Liver (tissue), 9 donors: ENCODE measurements around the gene ADAP1. TPM values are rescaled to one million over a fixed set of nuclear protein-coding genes. Genes with fewer than 3 reads are reported as not detected.

ENCODE experiments used
- DNase-seq: peaks from one replicate; pipeline ENCODE4 v3.0.0-alpha.2; 2017; ENCODE audit warnings: low spot score
- H3K27ac ChIP-seq, 2 donors: one replicate each; pipeline ENCODE4 v1.7.0; 2013; ENCODE audit warnings: inconsistent platforms in 2 of 2, low read length in 2 of 2, control low read depth in 1 of 2, low read depth in 1 of 2, mild to moderate bottlenecking in 1 of 2
- H3K27me3 ChIP-seq, 4 donors: one replicate each; pipeline versions ENCODE4 v1.6.1 to v1.7.0; 2013; ENCODE audit warnings: low read length in 3 of 4, inconsistent platforms in 1 of 4, mild to moderate bottlenecking in 1 of 4, moderate library complexity in 1 of 4; ENCODE audit not compliant: control insufficient read depth in 4 of 4, insufficient read depth in 4 of 4
- H3K36me3 ChIP-seq, 4 donors: one replicate each; pipeline versions ENCODE4 v1.6.1 to v1.7.0; 2013; ENCODE audit warnings: low read length in 3 of 4, mild to moderate bottlenecking in 3 of 4, low read depth in 1 of 4, moderate library complexity in 1 of 4; ENCODE audit not compliant: control insufficient read depth in 4 of 4, insufficient read depth in 3 of 4
- H3K4me1 ChIP-seq, 4 donors: one replicate each; pipeline versions ENCODE4 v1.6.1 to v1.7.0; 2013; ENCODE audit warnings: low read length in 3 of 4, mild to moderate bottlenecking in 3 of 4, moderate library complexity in 1 of 4; ENCODE audit not compliant: control insufficient read depth in 4 of 4, insufficient read depth in 4 of 4
- H3K4me3 ChIP-seq, 3 donors: one replicate each; pipeline versions ENCODE4 v1.6.1 to v1.7.0; 2013; ENCODE audit warnings: low read length in 3 of 3, control low read depth in 1 of 3, low read depth in 1 of 3, mild to moderate bottlenecking in 1 of 3
- H3K9ac ChIP-seq, 2 donors: one replicate each; pipeline ENCODE4 v1.7.0; 2013; ENCODE audit warnings: low read length in 2 of 2, mild to moderate bottlenecking in 2 of 2, moderate library complexity in 2 of 2, control low read depth in 1 of 2, low read depth in 1 of 2
- H3K9me3 ChIP-seq, 4 donors: one replicate each; pipeline versions ENCODE4 v1.6.1 to v1.7.0; 2013; ENCODE audit warnings: low read length in 3 of 4; ENCODE audit not compliant: control insufficient read depth in 4 of 4
- EGR1 ChIP-seq, 2 donors: IDR thresholded peaks; 2 replicates each; pipeline ENCODE4 v1.6.1; 2016 to 2018; ENCODE audit warnings: antibody characterized with exemption in 2 of 2, low read depth in 2 of 2
- FOXA1 ChIP-seq: IDR thresholded peaks from 2 replicates; pipeline ENCODE4 v1.6.1; 2016; ENCODE audit warnings: antibody characterized with exemption
- FOXA2 ChIP-seq: IDR thresholded peaks from 2 replicates; pipeline ENCODE4 v1.6.1; 2016; ENCODE audit warnings: antibody characterized with exemption
- GABPA ChIP-seq, 2 donors: IDR thresholded peaks in 1 of 2; conservative IDR thresholded peaks in 1 of 2; 2 replicates each; pipeline ENCODE4 v1.6.1; 2016; ENCODE audit warnings: antibody characterized with exemption in 2 of 2, mild to moderate bottlenecking in 1 of 2, moderate library complexity in 1 of 2
- HNF4A ChIP-seq, 2 donors: conservative IDR thresholded peaks; 2 replicates each; pipeline ENCODE4 v1.6.1; 2016; ENCODE audit warnings: antibody characterized with exemption in 2 of 2, mild to moderate bottlenecking in 2 of 2
- HNF4G ChIP-seq: IDR thresholded peaks from 2 replicates; pipeline ENCODE4 v1.6.1; 2016; ENCODE audit warnings: antibody characterized with exemption
- JUND ChIP-seq, 2 donors: IDR thresholded peaks; 2 replicates each; pipeline ENCODE4 v1.6.1; 2016; ENCODE audit warnings: antibody characterized with exemption in 2 of 2
- NR2F2 ChIP-seq: IDR thresholded peaks from 2 replicates; pipeline ENCODE4 v1.6.1; 2016; ENCODE audit warnings: antibody characterized with exemption
- RAD21 ChIP-seq, 2 donors: IDR thresholded peaks; 2 replicates each; pipeline ENCODE4 v1.6.1; 2016; ENCODE audit warnings: antibody characterized with exemption in 2 of 2, mild to moderate bottlenecking in 2 of 2
- SP1 ChIP-seq: IDR thresholded peaks from 2 replicates; pipeline ENCODE4 v1.6.1; 2018; ENCODE audit warnings: antibody characterized with exemption, mild to moderate bottlenecking
- TAF1 ChIP-seq: conservative IDR thresholded peaks from 2 replicates; pipeline ENCODE4 v1.6.1; 2016; ENCODE audit warnings: antibody characterized with exemption, mild to moderate bottlenecking
- YY1 ChIP-seq: IDR thresholded peaks from 2 replicates; pipeline ENCODE4 v1.6.1; 2016; ENCODE audit warnings: antibody characterized with exemption, mild to moderate bottlenecking
- WGBS: extraction: QIAGEN DNeasy Blood & Tissue Kit; methylation state at CpG from one replicate; pipeline ENCODE4 v1.1.7; 2013; 5-methylcytosine and 5-hydroxymethylcytosine counted together
- polyA plus RNA-seq, 2 donors: library from polyadenylated mRNA; stranded (reverse) in 1 of 2; unstranded in 1 of 2; fragments of 200-250 nt in 1 of 2; fragments of >200 nt in 1 of 2; fragmentation: Nextera tagmentation in 1 of 2; extraction: Ambion mirVana in 1 of 2; gene quantifications; one replicate each; pipeline versions ENCODE4 v1.2.1 to v1.2.3, GENCODE V29; 2013 to 2015
- total RNA-seq, 2 donors: library from RNA; depleted of rRNA; stranded (reverse); fragments of >200 nt; gene quantifications; one replicate each; pipeline ENCODE4 v1.2.3, GENCODE V29; 2014
- TF ChIP-seq, protein P1 (sequence below): IDR thresholded peaks from 2 replicates; pipeline ENCODE4 v1.6.1; 2016; ENCODE audit warnings: antibody characterized with exemption
- TF ChIP-seq, protein P2 (sequence below): IDR thresholded peaks from 2 replicates; pipeline ENCODE4 v1.6.1; 2016; ENCODE audit warnings: antibody characterized with exemption
- TF ChIP-seq, protein P3 (sequence below): fragments of 150-350 bp; IDR thresholded peaks from 2 replicates; pipeline ENCODE4 v1.5.1; 2017; ENCODE audit warnings: improper control_type of control experiment, low read depth, low read length; ENCODE audit not compliant: missing input control
- TF ChIP-seq, protein P4 (sequence below): IDR thresholded peaks from 2 replicates; pipeline ENCODE4 v1.6.1; 2016; ENCODE audit warnings: antibody characterized with exemption
- TF ChIP-seq, protein P5 (sequence below): IDR thresholded peaks from 2 replicates; pipeline ENCODE4 v1.6.1; 2016; ENCODE audit warnings: antibody characterized with exemption, mild to moderate bottlenecking
- donor health status: healthy.
- donor health status: healthy.
- donor health status: healthy.
- donor health status: healthy.
- donor health status: healthy.

The ADAP1 gene
- total and polyA plus RNA-seq, 4 donors, result 0.46 to 3.7 (median 2.7) TPM

DNA sequence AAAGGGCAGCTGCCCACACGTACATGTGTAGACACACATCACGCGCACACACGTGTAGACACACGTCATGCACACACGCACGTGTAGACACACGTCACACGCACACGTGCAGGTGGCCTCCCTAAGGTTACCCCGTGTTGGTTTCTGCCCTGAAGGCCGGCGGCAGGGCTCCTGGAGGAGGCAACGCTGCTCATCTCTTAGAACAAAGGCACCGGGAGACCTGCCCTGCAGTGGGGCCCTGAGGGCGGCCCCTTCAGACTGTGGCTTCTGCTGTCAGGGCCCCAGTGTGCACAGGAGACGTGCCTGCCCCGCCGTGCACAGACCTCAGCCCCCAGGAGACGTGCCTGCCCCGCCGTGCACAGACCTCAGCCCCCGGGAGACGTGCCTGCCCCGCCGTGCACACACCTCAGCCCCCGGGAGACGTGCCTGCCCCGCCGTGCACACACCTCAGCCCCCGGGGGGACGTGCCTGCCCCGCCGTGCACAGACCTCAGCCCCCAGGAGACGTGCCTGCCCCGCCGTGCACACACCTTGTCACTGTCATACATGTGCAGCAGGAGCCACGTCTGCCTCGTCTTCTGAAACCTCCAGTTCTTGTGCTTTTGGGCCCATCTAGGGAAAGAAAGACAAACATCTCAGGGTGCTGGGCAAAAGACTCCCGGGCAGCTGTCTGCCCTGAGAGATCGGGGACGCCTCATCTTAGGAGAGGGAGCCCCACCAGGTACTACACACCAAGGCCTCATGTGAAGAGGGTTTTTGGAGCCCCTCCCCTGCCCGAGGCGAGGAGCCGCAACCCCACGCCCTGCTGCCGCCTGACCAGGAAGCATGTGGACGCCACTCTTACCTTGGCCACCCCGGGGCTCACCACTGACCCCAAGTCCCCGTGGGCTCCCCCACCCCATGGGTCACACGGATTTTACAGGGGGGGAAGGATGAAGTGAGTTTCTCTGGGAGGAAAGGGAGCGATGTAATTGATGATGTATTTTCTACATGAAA is 45.8 kb upstream of the ADAP1 start:
- whole genome bisulfite sequencing, result 93% methylated on average over 52 of the region's 52 CpGs
- no peak for DNase-seq
- TF ChIP-seq JUND (IDR thresholded peaks at IDR 0.05) (no peak), HNF4A (conservative IDR thresholded peaks at IDR 0.05) (no peak), TAF1 (no peak), GABPA (IDR thresholded peaks at IDR 0.05 in 1 of 2, conservative IDR thresholded peaks at IDR 0.05 in 1 of 2) (no peak), NR2F2 (no peak), HNF4G (no peak), EGR1 (IDR thresholded peaks at IDR 0.05; ENCODE audit: low read depth in 2 of 2) (no peak), FOXA1 (no peak), SP1 (no peak), YY1 (no peak), FOXA2 (no peak), RAD21 (IDR thresholded peaks at IDR 0.05) (no peak)
- TF ChIP-seq, protein P1, sequence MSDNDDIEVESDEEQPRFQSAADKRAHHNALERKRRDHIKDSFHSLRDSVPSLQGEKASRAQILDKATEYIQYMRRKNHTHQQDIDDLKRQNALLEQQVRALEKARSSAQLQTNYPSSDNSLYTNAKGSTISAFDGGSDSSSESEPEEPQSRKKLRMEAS, result no peak
- TF ChIP-seq, protein P2, sequence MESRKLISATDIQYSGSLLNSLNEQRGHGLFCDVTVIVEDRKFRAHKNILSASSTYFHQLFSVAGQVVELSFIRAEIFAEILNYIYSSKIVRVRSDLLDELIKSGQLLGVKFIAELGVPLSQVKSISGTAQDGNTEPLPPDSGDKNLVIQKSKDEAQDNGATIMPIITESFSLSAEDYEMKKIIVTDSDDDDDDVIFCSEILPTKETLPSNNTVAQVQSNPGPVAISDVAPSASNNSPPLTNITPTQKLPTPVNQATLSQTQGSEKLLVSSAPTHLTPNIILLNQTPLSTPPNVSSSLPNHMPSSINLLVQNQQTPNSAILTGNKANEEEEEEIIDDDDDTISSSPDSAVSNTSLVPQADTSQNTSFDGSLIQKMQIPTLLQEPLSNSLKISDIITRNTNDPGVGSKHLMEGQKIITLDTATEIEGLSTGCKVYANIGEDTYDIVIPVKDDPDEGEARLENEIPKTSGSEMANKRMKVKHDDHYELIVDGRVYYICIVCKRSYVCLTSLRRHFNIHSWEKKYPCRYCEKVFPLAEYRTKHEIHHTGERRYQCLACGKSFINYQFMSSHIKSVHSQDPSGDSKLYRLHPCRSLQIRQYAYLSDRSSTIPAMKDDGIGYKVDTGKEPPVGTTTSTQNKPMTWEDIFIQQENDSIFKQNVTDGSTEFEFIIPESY, result no peak
- TF ChIP-seq, protein P3, sequence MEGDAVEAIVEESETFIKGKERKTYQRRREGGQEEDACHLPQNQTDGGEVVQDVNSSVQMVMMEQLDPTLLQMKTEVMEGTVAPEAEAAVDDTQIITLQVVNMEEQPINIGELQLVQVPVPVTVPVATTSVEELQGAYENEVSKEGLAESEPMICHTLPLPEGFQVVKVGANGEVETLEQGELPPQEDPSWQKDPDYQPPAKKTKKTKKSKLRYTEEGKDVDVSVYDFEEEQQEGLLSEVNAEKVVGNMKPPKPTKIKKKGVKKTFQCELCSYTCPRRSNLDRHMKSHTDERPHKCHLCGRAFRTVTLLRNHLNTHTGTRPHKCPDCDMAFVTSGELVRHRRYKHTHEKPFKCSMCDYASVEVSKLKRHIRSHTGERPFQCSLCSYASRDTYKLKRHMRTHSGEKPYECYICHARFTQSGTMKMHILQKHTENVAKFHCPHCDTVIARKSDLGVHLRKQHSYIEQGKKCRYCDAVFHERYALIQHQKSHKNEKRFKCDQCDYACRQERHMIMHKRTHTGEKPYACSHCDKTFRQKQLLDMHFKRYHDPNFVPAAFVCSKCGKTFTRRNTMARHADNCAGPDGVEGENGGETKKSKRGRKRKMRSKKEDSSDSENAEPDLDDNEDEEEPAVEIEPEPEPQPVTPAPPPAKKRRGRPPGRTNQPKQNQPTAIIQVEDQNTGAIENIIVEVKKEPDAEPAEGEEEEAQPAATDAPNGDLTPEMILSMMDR, result no peak
- TF ChIP-seq, protein P4, sequence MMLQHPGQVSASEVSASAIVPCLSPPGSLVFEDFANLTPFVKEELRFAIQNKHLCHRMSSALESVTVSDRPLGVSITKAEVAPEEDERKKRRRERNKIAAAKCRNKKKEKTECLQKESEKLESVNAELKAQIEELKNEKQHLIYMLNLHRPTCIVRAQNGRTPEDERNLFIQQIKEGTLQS, result no peak
- TF ChIP-seq, protein P5, sequence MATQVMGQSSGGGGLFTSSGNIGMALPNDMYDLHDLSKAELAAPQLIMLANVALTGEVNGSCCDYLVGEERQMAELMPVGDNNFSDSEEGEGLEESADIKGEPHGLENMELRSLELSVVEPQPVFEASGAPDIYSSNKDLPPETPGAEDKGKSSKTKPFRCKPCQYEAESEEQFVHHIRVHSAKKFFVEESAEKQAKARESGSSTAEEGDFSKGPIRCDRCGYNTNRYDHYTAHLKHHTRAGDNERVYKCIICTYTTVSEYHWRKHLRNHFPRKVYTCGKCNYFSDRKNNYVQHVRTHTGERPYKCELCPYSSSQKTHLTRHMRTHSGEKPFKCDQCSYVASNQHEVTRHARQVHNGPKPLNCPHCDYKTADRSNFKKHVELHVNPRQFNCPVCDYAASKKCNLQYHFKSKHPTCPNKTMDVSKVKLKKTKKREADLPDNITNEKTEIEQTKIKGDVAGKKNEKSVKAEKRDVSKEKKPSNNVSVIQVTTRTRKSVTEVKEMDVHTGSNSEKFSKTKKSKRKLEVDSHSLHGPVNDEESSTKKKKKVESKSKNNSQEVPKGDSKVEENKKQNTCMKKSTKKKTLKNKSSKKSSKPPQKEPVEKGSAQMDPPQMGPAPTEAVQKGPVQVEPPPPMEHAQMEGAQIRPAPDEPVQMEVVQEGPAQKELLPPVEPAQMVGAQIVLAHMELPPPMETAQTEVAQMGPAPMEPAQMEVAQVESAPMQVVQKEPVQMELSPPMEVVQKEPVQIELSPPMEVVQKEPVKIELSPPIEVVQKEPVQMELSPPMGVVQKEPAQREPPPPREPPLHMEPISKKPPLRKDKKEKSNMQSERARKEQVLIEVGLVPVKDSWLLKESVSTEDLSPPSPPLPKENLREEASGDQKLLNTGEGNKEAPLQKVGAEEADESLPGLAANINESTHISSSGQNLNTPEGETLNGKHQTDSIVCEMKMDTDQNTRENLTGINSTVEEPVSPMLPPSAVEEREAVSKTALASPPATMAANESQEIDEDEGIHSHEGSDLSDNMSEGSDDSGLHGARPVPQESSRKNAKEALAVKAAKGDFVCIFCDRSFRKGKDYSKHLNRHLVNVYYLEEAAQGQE, result no peak
- Histone ChIP-seq H3K9me3 (no peaks in the 10 kb centered on the region), H3K36me3 (peaks cover 0 to 10% (median 1%) of the 10 kb centered on the region in 4 donors), H3K27ac (no peak overlapping the region), H3K9ac (no peak overlapping the region), H3K27me3 (no peaks in the 10 kb centered on the region), H3K4me1 (no peaks in the 10 kb centered on the region), H3K4me3 (no peak overlapping the region)
